ENCODE measurements around the gene NEUROD4. TPM values are rescaled to one million over a fixed set of nuclear protein-coding genes. Genes with fewer than 3 reads are reported as not detected.
"Not testable (repeated sequence)": the region's sequence is repeated elsewhere in the genome, so short reads cannot be mapped to it uniquely, and the experiment has no call there.

The NEUROD4 gene
- total RNA-seq, 1 donor from 2014 or later = 1.8 TPM

DNA sequence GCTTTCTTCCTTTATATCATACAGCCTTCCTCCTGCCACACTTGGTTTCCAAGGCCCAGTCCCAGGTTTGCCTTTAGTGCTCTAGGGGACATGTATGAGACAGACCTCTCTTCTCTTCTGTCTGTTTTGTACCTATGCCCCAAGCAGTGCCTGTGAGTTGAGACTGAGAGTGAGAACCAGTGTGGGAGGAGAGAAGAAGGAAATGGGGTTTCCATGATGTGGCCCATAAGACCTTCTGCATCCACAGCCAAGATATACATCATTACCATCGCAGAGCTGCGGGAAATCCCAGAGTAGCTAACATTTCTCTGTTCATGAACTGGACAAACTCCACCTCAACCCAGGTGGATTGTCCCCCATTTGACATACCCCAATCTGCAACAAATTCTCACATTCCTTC lies 38.0 kb upstream of the NEUROD4 start:
- TF ChIP-seq, protein P1, sequence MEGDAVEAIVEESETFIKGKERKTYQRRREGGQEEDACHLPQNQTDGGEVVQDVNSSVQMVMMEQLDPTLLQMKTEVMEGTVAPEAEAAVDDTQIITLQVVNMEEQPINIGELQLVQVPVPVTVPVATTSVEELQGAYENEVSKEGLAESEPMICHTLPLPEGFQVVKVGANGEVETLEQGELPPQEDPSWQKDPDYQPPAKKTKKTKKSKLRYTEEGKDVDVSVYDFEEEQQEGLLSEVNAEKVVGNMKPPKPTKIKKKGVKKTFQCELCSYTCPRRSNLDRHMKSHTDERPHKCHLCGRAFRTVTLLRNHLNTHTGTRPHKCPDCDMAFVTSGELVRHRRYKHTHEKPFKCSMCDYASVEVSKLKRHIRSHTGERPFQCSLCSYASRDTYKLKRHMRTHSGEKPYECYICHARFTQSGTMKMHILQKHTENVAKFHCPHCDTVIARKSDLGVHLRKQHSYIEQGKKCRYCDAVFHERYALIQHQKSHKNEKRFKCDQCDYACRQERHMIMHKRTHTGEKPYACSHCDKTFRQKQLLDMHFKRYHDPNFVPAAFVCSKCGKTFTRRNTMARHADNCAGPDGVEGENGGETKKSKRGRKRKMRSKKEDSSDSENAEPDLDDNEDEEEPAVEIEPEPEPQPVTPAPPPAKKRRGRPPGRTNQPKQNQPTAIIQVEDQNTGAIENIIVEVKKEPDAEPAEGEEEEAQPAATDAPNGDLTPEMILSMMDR (IDR thresholded peaks at IDR 0.05) = no peak
- Mint-ChIP-seq H3K4me3 (no peak overlapping the region), H3K9me3 (no peaks in the 10 kb centered on the region), H3K36me3 (no peaks in the 10 kb centered on the region), H3K27ac (no peak overlapping the region), H3K4me1 (peaks cover 8% of the 10 kb centered on the region), H3K27me3 (ENCODE audit: insufficient read depth, low read depth) (no peaks in the 10 kb centered on the region)
- no peaks in the 10 kb centered on the region for H3K36me3 ChIP-seq
- no peak overlapping the region for H3K27ac ChIP-seq
- H3K9me3 ChIP-seq (ENCODE audit: low read depth) = no peaks in the 10 kb centered on the region
- H4K20me1 ChIP-seq (ENCODE audit: low read depth) = no peaks in the 10 kb centered on the region
- H3F3A ChIP-seq (ENCODE audit: low read depth) = no peaks in the 10 kb centered on the region
- H2AFZ ChIP-seq (replicated peaks) = no peak overlapping the region
- H3K4me1 ChIP-seq = peaks cover 4% of the 10 kb centered on the region
- DNase-seq (ENCODE audit: low spot score) = no peak
- H3K9ac ChIP-seq = no peak overlapping the region
- no peak overlapping the region for H3K4me2 ChIP-seq
- H3K27me3 ChIP-seq = no peaks in the 10 kb centered on the region
- H3K4me3 ChIP-seq = no peak overlapping the region
- no peaks in the 10 kb centered on the region for H3K79me2 ChIP-seq (ENCODE audit: low read depth)

DNA sequence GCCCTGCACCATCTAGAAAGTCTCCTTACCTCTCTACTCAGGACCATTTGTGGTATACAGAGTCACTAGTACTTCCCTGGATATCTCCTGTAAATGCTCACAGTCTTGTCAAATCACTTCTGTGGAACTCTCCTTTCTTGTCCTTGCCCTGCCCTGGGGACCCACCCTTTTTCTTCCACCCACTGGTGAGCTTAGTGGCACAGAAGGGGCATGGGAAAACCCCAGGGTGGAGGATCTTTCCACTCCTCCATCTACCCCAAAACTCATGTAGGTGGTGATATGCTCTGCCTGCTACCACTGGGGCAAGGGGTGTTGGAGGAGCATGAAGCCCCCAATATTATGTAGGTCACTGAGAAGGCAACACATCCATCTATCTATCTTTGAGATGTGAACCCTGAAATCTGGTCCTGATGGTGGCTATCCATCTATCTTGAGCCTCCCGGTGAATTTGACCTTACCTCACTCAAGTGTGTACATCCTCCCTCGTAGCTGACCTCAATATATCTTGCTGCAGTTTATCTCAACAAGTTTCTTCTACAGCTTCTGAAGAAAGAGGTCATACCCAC lies 36.2 kb upstream of the NEUROD4 start:
- H3K4me1 Mint-ChIP-seq = no peaks in the 10 kb centered on the region
- Histone ChIP-seq H3K9ac (no peak overlapping the region), H3F3A (ENCODE audit: low read depth) (no peaks in the 10 kb centered on the region), H3K4me3 (no peak overlapping the region), H3K27me3 (no peaks in the 10 kb centered on the region), H3K27ac (no peak overlapping the region), H3K9me3 (ENCODE audit: low read depth) (no peaks in the 10 kb centered on the region), H3K4me2 (no peak overlapping the region), H4K20me1 (ENCODE audit: low read depth) (no peaks in the 10 kb centered on the region), H3K79me2 (ENCODE audit: low read depth) (no peaks in the 10 kb centered on the region), H3K4me1 (no peaks in the 10 kb centered on the region), H3K36me3 (no peaks in the 10 kb centered on the region), H2AFZ (replicated peaks) (no peak overlapping the region)
- no peak overlapping the region for H3K27ac Mint-ChIP-seq
- H3K9me3 Mint-ChIP-seq = no peaks in the 10 kb centered on the region
- H3K4me3 Mint-ChIP-seq = no peak overlapping the region
- TF ChIP-seq, protein P1 (IDR thresholded peaks at IDR 0.05) = no peak
- TF ChIP-seq EZH2phosphoT487 (IDR thresholded peaks at IDR 0.05) (no peak), EZH2 (IDR thresholded peaks at IDR 0.05) (no peak)
- no peak for DNase-seq (ENCODE audit: low spot score)
- H3K36me3 Mint-ChIP-seq = no peaks in the 10 kb centered on the region
- H3K27me3 Mint-ChIP-seq (ENCODE audit: insufficient read depth, low read depth) = no peaks in the 10 kb centered on the region

DNA sequence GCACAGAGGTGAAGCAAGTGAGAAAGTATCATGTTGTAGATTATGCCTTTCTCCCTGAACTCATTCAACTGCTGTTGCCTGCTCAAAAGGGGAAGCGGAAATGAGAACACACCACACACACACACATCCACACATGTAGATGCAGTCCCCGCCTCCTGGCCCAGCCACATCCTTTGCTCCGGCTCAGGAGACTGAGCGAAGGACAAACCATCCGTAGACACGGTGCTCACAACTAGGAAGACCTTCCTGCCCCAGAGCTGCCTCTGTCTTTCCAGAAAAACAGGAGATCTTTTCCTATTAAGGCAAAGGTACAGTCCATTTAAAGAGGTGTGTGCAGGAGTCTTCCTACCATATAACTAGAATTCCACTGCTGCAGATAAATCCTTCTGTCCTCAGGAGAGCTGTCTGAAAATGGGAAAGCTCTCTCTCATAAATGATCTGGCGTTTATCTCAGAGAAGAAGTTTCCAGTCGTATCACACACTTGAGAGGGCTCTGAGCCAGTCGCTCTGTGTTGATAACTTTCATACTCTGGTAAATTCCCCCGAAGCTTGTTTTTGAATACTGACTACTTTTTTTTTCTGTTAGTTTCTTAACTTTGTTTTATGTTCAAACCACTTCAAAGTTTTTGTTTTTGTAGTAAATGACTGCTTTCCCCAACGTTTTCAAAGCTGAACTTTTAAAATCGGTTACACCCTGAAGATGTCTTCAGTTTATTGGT lies 35.0 kb upstream of the NEUROD4 start, which contains the start of gene TESPA1:
Gene TESPA1, minus strand, starts transcription at position 105 of the 719 bp plus-strand sequence. CDS start 10,200 bp downstream, outside the sequence.
- Histone ChIP-seq H3K9me3 (ENCODE audit: low read depth) (no peaks in the 10 kb centered on the region), H3F3A (ENCODE audit: low read depth) (no peaks in the 10 kb centered on the region), H3K4me3 (no peak within 1 kb of the TSS), H3K27me3 (no peaks in the 10 kb centered on the region), H3K4me1 (no peaks in the 10 kb centered on the region), H3K79me2 (ENCODE audit: low read depth) (no peaks in the 10 kb centered on the region), H3K36me3 (no peaks in the 10 kb centered on the region), H2AFZ (replicated peaks) (no peak within 1 kb of the TSS), H3K27ac (no peak within 1 kb of the TSS), H3K9ac (no peak within 1 kb of the TSS), H4K20me1 (ENCODE audit: low read depth) (no peaks in the 10 kb centered on the region), H3K4me2 (no peak within 1 kb of the TSS)
- no peak for TF ChIP-seq EZH2 (IDR thresholded peaks at IDR 0.05)
- no peak for TF ChIP-seq EZH2phosphoT487 (IDR thresholded peaks at IDR 0.05)
- TF ChIP-seq, protein P1 (IDR thresholded peaks at IDR 0.05) = no peak
- Mint-ChIP-seq H3K4me1 (no peaks in the 10 kb centered on the region), H3K27ac (no peak within 1 kb of the TSS), H3K9me3 (no peaks in the 10 kb centered on the region), H3K36me3 (no peaks in the 10 kb centered on the region), H3K4me3 (no peak within 1 kb of the TSS), H3K27me3 (ENCODE audit: insufficient read depth, low read depth) (no peaks in the 10 kb centered on the region)
- DNase-seq (ENCODE audit: low spot score) = no peak

DNA sequence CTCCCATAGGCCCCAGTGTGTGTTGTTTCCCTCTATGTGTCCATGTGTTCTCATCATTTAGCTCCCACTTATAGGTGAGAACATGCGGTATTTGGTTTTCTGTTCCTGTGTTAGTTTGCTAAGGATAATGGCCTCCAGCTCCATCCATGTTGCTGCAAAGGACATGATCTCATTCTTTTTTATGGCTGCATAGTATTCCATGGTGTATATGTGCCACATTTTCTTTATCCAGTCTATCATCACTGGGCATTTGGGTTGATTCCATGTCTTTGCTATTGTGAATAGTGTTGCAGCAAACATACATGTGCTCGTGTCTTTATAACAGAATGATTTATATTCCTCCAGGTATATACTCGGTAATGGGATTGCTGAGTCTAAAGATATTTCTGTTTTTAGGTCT lies 33.0 kb upstream of the NEUROD4 start:
- H3K4me3 ChIP-seq; DNase-seq (ENCODE audit: low spot score); H2AFZ ChIP-seq (replicated peaks); H3K27ac ChIP-seq; H3K36me3 ChIP-seq; H3K79me2 ChIP-seq (ENCODE audit: low read depth); H3K9me3 ChIP-seq (ENCODE audit: low read depth); H3K27me3 Mint-ChIP-seq (ENCODE audit: insufficient read depth, low read depth); H3K4me3 Mint-ChIP-seq; H3K4me2 ChIP-seq; H4K20me1 ChIP-seq (ENCODE audit: low read depth); H3K36me3 Mint-ChIP-seq; H3K9me3 Mint-ChIP-seq; H3K27me3 ChIP-seq; H3K4me1 Mint-ChIP-seq; H3F3A ChIP-seq (ENCODE audit: low read depth); H3K4me1 ChIP-seq; H3K9ac ChIP-seq; H3K27ac Mint-ChIP-seq: not testable (repeated sequence)

Data from neural progenitor cell (in vitro differentiated cells).